Hepatocyte (in vitro differentiated cells): ENCODE data around the gene ARL6IP4. TPM values are rescaled to one million over a fixed set of nuclear protein-coding genes. Genes with fewer than 3 reads are reported as not detected.

ENCODE experiments used
- DNase-seq: peaks from one replicate; pipeline ENCODE4 v3.0.0-alpha.2; 2016; ENCODE audit warnings: low spot score
- H2AFZ ChIP-seq: fragments of 200-600 bp; sonication (generic); 2 replicates; pipeline ENCODE4 v1.6.0; 2016; ENCODE audit warnings: antibody characterized with exemption, mild to moderate bottlenecking
- H3K27ac ChIP-seq: fragments of 200-600 bp; sonication (generic); 2 replicates; pipeline ENCODE4 v1.5.1; 2016; ENCODE audit warnings: mild to moderate bottlenecking
- H3K27me3 ChIP-seq: fragments of 200-600 bp; sonication (generic); 2 replicates; pipeline ENCODE4 v1.6.1; 2016
- H3K36me3 ChIP-seq: fragments of 200-600 bp; sonication (generic); replicated peaks from 2 replicates; pipeline ENCODE4 v1.5.1; 2016; ENCODE audit warnings: low read depth; ENCODE audit not compliant: insufficient read depth
- H3K4me1 ChIP-seq: fragments of 200-600 bp; sonication (generic); 2 replicates; pipeline ENCODE4 v1.5.1; 2016; ENCODE audit warnings: mild to moderate bottlenecking, moderate library complexity; ENCODE audit not compliant: insufficient read depth
- H3K4me2 ChIP-seq: fragments of 200-600 bp; sonication (generic); 2 replicates; pipeline ENCODE4 v1.6.0; 2016
- H3K4me3 ChIP-seq: fragments of 200-600 bp; sonication (generic); 2 replicates; pipeline ENCODE4 v1.5.1; 2016; ENCODE audit warnings: mild to moderate bottlenecking
- H3K79me2 ChIP-seq: fragments of 200-600 bp; sonication (generic); 2 replicates; pipeline ENCODE4 v1.6.0; 2017; ENCODE audit warnings: mild to moderate bottlenecking
- H3K9me2 ChIP-seq: fragments of 200-600 bp; sonication (generic); replicated peaks from 2 replicates; pipeline ENCODE4 v1.6.0; 2017; ENCODE audit warnings: mild to moderate bottlenecking; ENCODE audit not compliant: insufficient read depth
- H3K9me3 ChIP-seq: fragments of 200-600 bp; sonication (generic); 2 replicates; pipeline ENCODE4 v1.5.1; 2016; ENCODE audit warnings: low read depth, mild to moderate bottlenecking
- H4K20me1 ChIP-seq: fragments of 200-600 bp; sonication (generic); 2 replicates; pipeline ENCODE4 v1.6.0; 2016; ENCODE audit warnings: mild to moderate bottlenecking; ENCODE audit not compliant: insufficient read depth, poor library complexity, severe bottlenecking
- CTCF ChIP-seq: fragments of 200-600 bp; sonication (generic); IDR thresholded peaks from 2 replicates; pipeline ENCODE4 v1.5.1; 2016; ENCODE audit warnings: antibody characterized with exemption, mild to moderate bottlenecking; ENCODE audit not compliant: poor library complexity
- EZH2 ChIP-seq: fragments of 200-600 bp; sonication (generic); IDR thresholded peaks from 2 replicates; pipeline ENCODE4 v1.6.1; 2016; ENCODE audit warnings: antibody characterized with exemption, mild to moderate bottlenecking, borderline replicate concordance
- EZH2phosphoT487 ChIP-seq: fragments of 200-600 bp; sonication (generic); IDR thresholded peaks from one replicate; pipeline ENCODE4 v1.6.1; 2018; ENCODE audit warnings: antibody characterized with exemption, mild to moderate bottlenecking, low read depth, moderate library complexity; ENCODE audit not compliant: unreplicated experiment, severe bottlenecking
- WGBS: methylation state at CpG from one replicate; pipeline ENCODE4 v1.1.6; 2016; ENCODE audit warnings: low lambda C conversion rate; ENCODE audit errors: missing lambda C conversion rate; 5-methylcytosine and 5-hydroxymethylcytosine counted together
- polyA plus RNA-seq: library from polyadenylated mRNA; unstranded; fragments of >200 nt; fragmentation: Nextera tagmentation; extraction: Ambion mirVana; gene quantifications from 2 replicates; pipeline ENCODE4 v1.2.1, GENCODE V29; 2016
- total RNA-seq: library from RNA; depleted of rRNA; stranded (reverse); fragments of >200 nt; gene quantifications from 2 replicates; pipeline ENCODE4 v1.2.3, GENCODE V29; 2014

Gene ARL6IP4
- total and polyA plus RNA-seq, 2 experiments from 2014 or later, result 138 to 248 TPM

DNA sequence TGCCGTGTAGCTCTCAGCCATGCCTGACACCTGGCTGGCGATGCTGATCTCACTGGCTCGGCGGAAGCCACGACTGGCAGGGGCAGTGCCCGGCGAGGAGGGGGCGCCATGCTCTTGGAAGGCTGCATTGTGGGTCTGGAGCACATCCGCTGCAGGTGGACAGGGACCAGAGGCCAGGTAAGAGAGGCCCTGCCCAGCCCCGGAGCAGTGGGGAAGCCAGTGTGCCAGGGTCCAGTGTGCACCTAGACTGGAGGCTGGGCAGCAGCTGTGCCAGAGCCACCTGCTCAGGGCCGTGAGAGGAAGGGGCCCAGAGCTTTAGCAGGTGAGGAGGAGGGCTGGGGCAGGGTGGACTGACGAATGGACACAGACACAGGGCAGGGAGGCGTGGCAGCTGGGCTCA is 10.1 kb downstream of the ARL6IP4 start:
- H3K36me3 ChIP-seq, result no peaks in the 10 kb centered on the region
- H3K9me2 ChIP-seq, result no peaks in the 10 kb centered on the region

GRCh38 chr12:122990961-122991622 is 10.6 kb downstream of the ARL6IP4 start:
- DNase-seq, result no peak
- no peaks in the 10 kb centered on the region for H3K9me3 ChIP-seq
- no peaks in the 10 kb centered on the region for H3K4me1 ChIP-seq
- H3K4me3 ChIP-seq, result no peak overlapping the region
- no peak overlapping the region for H3K27ac ChIP-seq
- no peaks in the 10 kb centered on the region for H3K27me3 ChIP-seq
- WGBS, result 92% methylated on average over 9 of the region's 13 CpGs
- no peaks in the 10 kb centered on the region for H3K36me3 ChIP-seq
- H2AFZ ChIP-seq, result no peak overlapping the region
- TF ChIP-seq CTCF (no peak), EZH2phosphoT487 (no peak), EZH2 (no peak)
- H4K20me1 ChIP-seq, result no peaks in the 10 kb centered on the region
- H3K9me2 ChIP-seq, result no peaks in the 10 kb centered on the region
- H3K4me2 ChIP-seq, result no peak overlapping the region
- H3K79me2 ChIP-seq, result no peaks in the 10 kb centered on the region

More for the DNA sequence above, 10.1 kb downstream of the ARL6IP4 start:
- 94% methylated on average over 12 of the region's 13 CpGs for WGBS
- Histone ChIP-seq H4K20me1 (no peaks in the 10 kb centered on the region), H3K79me2 (no peaks in the 10 kb centered on the region), H3K27ac (no peak overlapping the region), H2AFZ (no peak overlapping the region), H3K9me3 (no peaks in the 10 kb centered on the region), H3K4me2 (no peak overlapping the region), H3K27me3 (no peaks in the 10 kb centered on the region), H3K4me1 (no peaks in the 10 kb centered on the region), H3K4me3 (no peak overlapping the region)
- TF ChIP-seq EZH2 (no peak), EZH2phosphoT487 (no peak), CTCF (no peak)
- no peak for DNase-seq

GRCh38 chr12:122991623-122992275 is 11.3 kb downstream of the ARL6IP4 start:
- no peaks in the 10 kb centered on the region for H3K79me2 ChIP-seq
- H3K36me3 ChIP-seq, result no peaks in the 10 kb centered on the region
- H3K9me3 ChIP-seq, result no peaks in the 10 kb centered on the region
- no peaks in the 10 kb centered on the region for H3K9me2 ChIP-seq
- TF ChIP-seq EZH2phosphoT487, result no peak
- TF ChIP-seq CTCF, result no peak
- TF ChIP-seq EZH2, result no peak
- no peak for DNase-seq
- H3K4me3 ChIP-seq, result no peak overlapping the region
- no peak overlapping the region for H3K4me2 ChIP-seq
- H3K27me3 ChIP-seq, result no peaks in the 10 kb centered on the region
- no peaks in the 10 kb centered on the region for H3K4me1 ChIP-seq
- 89% methylated on average over 25 of the region's 27 CpGs for WGBS
- H3K27ac ChIP-seq, result no peak overlapping the region
- H4K20me1 ChIP-seq, result no peaks in the 10 kb centered on the region
- no peak overlapping the region for H2AFZ ChIP-seq
